ENCODE data around the gene MYO1E. TPM values are rescaled to one million over a fixed set of nuclear protein-coding genes. Genes with fewer than 3 reads are reported as not detected.

MYO1E gene
- total RNA-seq, 4 donors from 2014 or later, result 49.7 to 135 (median 82.2) TPM

- Histone ChIP-seq H3K27ac (no peak overlapping the region), H3K4me1 (peaks cover 0 to 15% (median 5%) of the 10 kb centered on the region in 3 donors), H3K27me3 (no peaks in the 10 kb centered on the region), H3K4me3 (no peak overlapping the region), H3K9me3 (peaks cover 0 to 14% (median 8%) of the 10 kb centered on the region in 3 donors), H3K36me3 (peaks cover 0 to 67% (median 0%) of the 10 kb centered on the region in 3 donors)
- intact Hi-C loops (cut with DNase I), result loop anchor here (10.0 kb wide), 1 partner anchor 315 kb away; no protein-coding TSS in a partner anchor
- no peak for DNase-seq
- TF ChIP-seq CTCF (IDR thresholded peaks at IDR 0.05), result no peak
- TF ChIP-seq POLR2A (IDR thresholded peaks at IDR 0.05), result no peak
- 83 to 84% methylated on average over 5 of the region's 5 CpGs for WGBS, 2 donors
Measured at GRCh38 chr15:59179717-59180116, 193.0 kb downstream of the MYO1E start.

DNA sequence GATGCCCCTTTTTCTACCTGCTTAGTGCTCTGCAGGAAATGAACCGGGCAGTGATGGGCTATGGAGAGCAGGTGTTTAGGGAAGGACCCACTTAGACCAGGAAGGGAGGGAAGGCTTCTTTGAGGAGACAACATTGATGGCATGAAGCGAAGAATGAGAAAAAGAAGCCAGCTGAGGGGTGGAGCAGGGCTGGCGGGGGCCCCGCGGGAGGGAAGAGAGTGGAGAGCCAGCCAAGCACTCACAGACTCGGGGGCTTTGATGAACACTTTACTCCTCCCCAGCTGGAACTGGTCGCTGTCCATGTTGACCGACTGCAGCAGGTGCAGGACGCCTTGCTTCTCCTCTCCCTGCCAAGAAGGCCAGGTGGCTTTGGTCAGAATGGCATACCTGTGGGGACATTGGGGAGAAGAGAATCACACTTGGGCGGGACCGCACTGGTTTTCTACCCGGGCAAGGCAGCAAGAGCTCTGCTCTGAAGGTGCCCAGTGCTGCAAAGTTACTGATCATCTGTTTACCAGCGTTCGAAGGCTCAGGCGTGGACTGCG, 194.4 kb downstream of the MYO1E start:
- Histone ChIP-seq H3K27me3 (no peaks in the 10 kb centered on the region), H3K36me3 (peaks cover 0 to 57% (median 0%) of the 10 kb centered on the region in 3 donors), H3K4me3 (no peak overlapping the region), H3K27ac (peak overlapping the region in 1 of 4 donors; percentile 74), H3K4me1 (peaks cover 0 to 20% (median 5%) of the 10 kb centered on the region in 3 donors), H3K9me3 (peaks cover 0 to 14% (median 8%) of the 10 kb centered on the region in 3 donors)
- TF ChIP-seq CTCF (IDR thresholded peaks at IDR 0.05), result no peak
- TF ChIP-seq POLR2A (IDR thresholded peaks at IDR 0.05), result no peak
- DNase-seq, result no peak
- 91 to 93% methylated on average over 13 to 16 of the region's 16 CpGs for WGBS, 2 donors
- intact Hi-C loops (cut with DNase I), result loop anchor here (10.0 kb wide), 1 partner anchor 317 kb away; no protein-coding TSS in a partner anchor

- DNase-seq, result no peak
- H3K36me3 ChIP-seq, result peaks cover 0 to 48% (median 0%) of the 10 kb centered on the region in 3 donors
- H3K4me1 ChIP-seq, result peaks cover 0 to 20% (median 5%) of the 10 kb centered on the region in 3 donors
- peak overlapping the region in 1 of 4 donors; percentile 74 for H3K27ac ChIP-seq
- H3K9me3 ChIP-seq, result peaks cover 0 to 9% (median 8%) of the 10 kb centered on the region in 3 donors
- no peaks in the 10 kb centered on the region for H3K27me3 ChIP-seq
- no peak overlapping the region for H3K4me3 ChIP-seq
- intact Hi-C loops (cut with DNase I), result loop anchor here (10.0 kb wide), 1 partner anchor 318 kb away; no protein-coding TSS in a partner anchor
- no peak for TF ChIP-seq CTCF (IDR thresholded peaks at IDR 0.05)
- TF ChIP-seq POLR2A (IDR thresholded peaks at IDR 0.05), result no peak
- WGBS, 2 donors, result 84 to 87% methylated on average over 3 to 4 of the region's 4 CpGs
Measured at GRCh38 chr15:59177317-59177660, 195.4 kb downstream of the MYO1E start.

DNA sequence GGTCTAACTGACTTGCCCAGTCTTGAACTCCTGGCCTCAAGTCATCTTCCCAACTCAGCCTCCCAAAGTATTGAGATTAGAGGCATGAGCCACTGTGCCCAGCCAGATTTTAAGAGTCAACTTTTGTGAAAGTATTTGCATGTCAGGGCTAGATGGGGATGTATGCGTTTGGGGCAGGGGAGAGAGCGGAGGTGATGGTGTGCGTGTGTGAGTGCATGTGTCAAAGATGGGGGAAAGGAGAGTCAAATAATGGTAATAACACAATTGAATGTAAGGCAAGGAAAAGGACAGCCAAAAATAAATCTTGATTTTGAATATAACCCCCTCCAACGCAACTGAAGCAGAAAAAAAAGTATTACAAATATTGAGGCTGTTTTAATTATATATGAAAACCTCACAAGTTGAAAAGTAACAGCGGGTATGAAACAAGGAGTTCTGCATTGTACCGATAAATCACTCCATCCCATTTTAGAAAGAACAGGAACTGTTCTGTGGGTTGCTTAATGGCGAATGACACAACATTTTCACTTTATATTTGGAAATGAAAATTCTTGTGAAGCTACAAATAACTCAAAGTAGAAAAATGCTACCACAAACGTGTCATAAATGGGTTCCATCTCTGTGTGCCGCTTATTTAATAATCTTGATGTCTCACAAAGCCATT, 195.9 kb downstream of the MYO1E start:
- 81 to 85% methylated on average over 9 of the region's 9 CpGs for WGBS, 2 donors
- no peaks in the 10 kb centered on the region for H3K27me3 ChIP-seq
- H3K9me3 ChIP-seq, result peaks cover 0 to 4% (median 3%) of the 10 kb centered on the region in 3 donors
- peaks cover 0 to 44% (median 0%) of the 10 kb centered on the region in 3 donors for H3K36me3 ChIP-seq
- H3K4me1 ChIP-seq, result peaks cover 0 to 20% (median 5%) of the 10 kb centered on the region in 3 donors
- no peak overlapping the region for H3K4me3 ChIP-seq
- H3K27ac ChIP-seq, result peak overlapping the region in 1 of 4 donors; percentile 34
- no peak for TF ChIP-seq CTCF (IDR thresholded peaks at IDR 0.05)
- no peak for TF ChIP-seq POLR2A (IDR thresholded peaks at IDR 0.05)
- no peak for DNase-seq
- intact Hi-C loops (cut with DNase I), result loop anchor here (10.0 kb wide), 1 partner anchor 318 kb away; no protein-coding TSS in a partner anchor
